Activated CD8-positive, alpha-beta T cell treated with anti-CD3 and anti-CD28 coated beads, Interleukin-2, amount 10 ng/mL, durations not matched to agents 7 days and 5 days (primary cell): Measurements from ENCODE around the gene HSD17B4. TPM values are rescaled to one million over a fixed set of nuclear protein-coding genes. Genes with fewer than 3 reads are reported as not detected.
"Not testable (repeated sequence)": the region's sequence is repeated elsewhere in the genome, so short reads cannot be mapped to it uniquely, and the experiment has no call there.

ENCODE experiments used
- ATAC-seq: fragments of 150-1000 bp; cut with Tn5 transposase; one replicate; pipeline ENCODE4 v1.10.0; 2021; ENCODE audit warnings: moderate library complexity
- CTCF ChIA-PET: fragments of 350-600 bp; sonication (Branson Sonifier 250); formaldehyde crosslinking; loops from one replicate; lab custom pipeline; 2021; ENCODE audit warnings: antibody characterized with exemption; lab: Charles Lee
- POLR2A ChIA-PET: fragments of 350-600 bp; sonication (Branson Sonifier 250); formaldehyde crosslinking; loops from one replicate; lab custom pipeline; 2021; ENCODE audit warnings: antibody characterized with exemption; lab: Charles Lee
- DNase-seq: peaks from one replicate; pipeline ENCODE4 v3.0.0-alpha.2; 2020
- H3K27ac Mint-ChIP-seq: one replicate; pipeline ENCODE4 v1.8.0; 2021; ENCODE audit warnings: mild to moderate bottlenecking, mixed read lengths
- H3K27me3 Mint-ChIP-seq: one replicate; pipeline ENCODE4 v1.8.0; 2021; ENCODE audit warnings: low read depth, mixed read lengths
- H3K36me3 Mint-ChIP-seq: one replicate; pipeline ENCODE4 v1.8.0; 2021; ENCODE audit warnings: low read depth, mixed read lengths
- H3K4me1 Mint-ChIP-seq: one replicate; pipeline ENCODE4 v1.8.0; 2021; ENCODE audit warnings: low read depth, mixed read lengths
- H3K4me3 Mint-ChIP-seq: one replicate; pipeline ENCODE4 v1.8.0; 2021; ENCODE audit warnings: mild to moderate bottlenecking, mixed read lengths
- H3K9me3 Mint-ChIP-seq: one replicate; pipeline ENCODE4 v1.8.0; 2022; ENCODE audit warnings: mixed read lengths; ENCODE audit not compliant: insufficient read depth
- total RNA-seq, 2 experiments: library from RNA; stranded (reverse); gene quantifications; one replicate each; pipeline ENCODE4 v1.2.3, GENCODE V29; 2021

HSD17B4 gene
- total RNA-seq, 2 experiments from 2014 or later, result 68.9 to 78.9 TPM

GRCh38 chr5:119414124-119414734 lies 38.1 kb upstream of the HSD17B4 start:
- H3K4me3 Mint-ChIP-seq, H3K9me3 Mint-ChIP-seq, ATAC-seq, H3K27me3 Mint-ChIP-seq, H3K27ac Mint-ChIP-seq, DNase-seq, POLR2A ChIA-PET, H3K36me3 Mint-ChIP-seq: not testable (repeated sequence)
- CTCF ChIA-PET, result interaction anchor here (3.2 to 6.6 kb wide), 5 partner anchors 9 to 425 kb away, joined by 13 to 129 read pairs (median 34); partner anchors contain the start of genes DMXL1 and DTWD2
- H3K4me1 Mint-ChIP-seq, result peaks cover 36% of the 10 kb centered on the region

GRCh38 chr5:119417891-119418605 lies 34.2 kb upstream of the HSD17B4 start:
- Mint-ChIP-seq H3K27me3 (no peaks in the 10 kb centered on the region), H3K4me1 (peaks cover 15% of the 10 kb centered on the region), H3K27ac (no peak overlapping the region), H3K4me3 (no peak overlapping the region), H3K36me3 (no peaks in the 10 kb centered on the region), H3K9me3 (no peaks in the 10 kb centered on the region)
- ATAC-seq, result no peak
- DNase-seq, result no peak
- POLR2A ChIA-PET, result no interaction called here
- CTCF ChIA-PET, result interaction anchor here (0.8 to 4.3 kb wide), 3 partner anchors 17 to 430 kb away, joined by 3 to 23 read pairs (median 6); partner anchors contain the start of gene DTWD2

- POLR2A ChIA-PET, result no interaction called here
- H3K36me3 Mint-ChIP-seq, result no peaks in the 10 kb centered on the region
- H3K4me1 Mint-ChIP-seq, result peaks cover 15% of the 10 kb centered on the region
- H3K27ac Mint-ChIP-seq, result no peak overlapping the region
- CTCF ChIA-PET, result interaction anchor here (0.8 to 4.3 kb wide), 4 partner anchors 16 to 430 kb away, joined by 3 to 23 read pairs (median 6); partner anchors contain the start of gene DTWD2
- DNase-seq, result no peak
- no peak for ATAC-seq
- no peak overlapping the region for H3K4me3 Mint-ChIP-seq
- H3K27me3 Mint-ChIP-seq, result no peaks in the 10 kb centered on the region
- no peaks in the 10 kb centered on the region for H3K9me3 Mint-ChIP-seq
Measured at GRCh38 chr5:119418606-119419100, 33.6 kb upstream of the HSD17B4 start.

GRCh38 chr5:119420169-119420568 lies 32.1 kb upstream of the HSD17B4 start:
- no peak overlapping the region for H3K27ac Mint-ChIP-seq
- H3K4me3 Mint-ChIP-seq, result no peak overlapping the region
- H3K4me1 Mint-ChIP-seq, result peaks cover 15% of the 10 kb centered on the region
- no peaks in the 10 kb centered on the region for H3K36me3 Mint-ChIP-seq
- ChIA-PET CTCF (interaction anchor here (1.2 kb wide), 1 partner anchor 8 kb away, joined by 3 read pairs; no protein-coding TSS in a partner anchor), POLR2A (no interaction called here)
- H3K9me3 Mint-ChIP-seq, result no peaks in the 10 kb centered on the region
- peaks cover 2% of the 10 kb centered on the region for H3K27me3 Mint-ChIP-seq
- no peak for DNase-seq
- ATAC-seq, result no peak

- POLR2A ChIA-PET, result no interaction called here
Measured at GRCh38 chr5:119426057-119426456, 26.2 kb upstream of the HSD17B4 start.

GRCh38 chr5:119427060-119427459 lies 25.2 kb upstream of the HSD17B4 start:
- no peak overlapping the region for H3K27ac Mint-ChIP-seq
- ChIA-PET POLR2A (no interaction called here), CTCF (no interaction called here)

More at GRCh38 chr5:119426057-119426456, 26.2 kb upstream of the HSD17B4 start:
- CTCF ChIA-PET, result interaction anchor here (0.6 to 0.7 kb wide), 2 partner anchors 9 to 14 kb away, joined by 3 read pairs; no protein-coding TSS in a partner anchor
- Mint-ChIP-seq H3K4me3 (no peak overlapping the region), H3K4me1 (no peaks in the 10 kb centered on the region), H3K27me3 (peaks cover 5% of the 10 kb centered on the region), H3K36me3 (no peaks in the 10 kb centered on the region), H3K9me3 (no peaks in the 10 kb centered on the region), H3K27ac (no peak overlapping the region)
- no peak for DNase-seq
- no peak for ATAC-seq

GRCh38 chr5:119427596-119427995 lies 24.7 kb upstream of the HSD17B4 start:
- not testable (repeated sequence) for H3K9me3 Mint-ChIP-seq, H3K27ac Mint-ChIP-seq

More at GRCh38 chr5:119427060-119427459, 25.2 kb upstream of the HSD17B4 start:
- ATAC-seq (no peak), DNase-seq (no peak)
- Mint-ChIP-seq H3K4me1 (no peaks in the 10 kb centered on the region), H3K36me3 (no peaks in the 10 kb centered on the region), H3K4me3 (no peak overlapping the region), H3K9me3 (no peaks in the 10 kb centered on the region), H3K27me3 (peaks cover 5% of the 10 kb centered on the region)

GRCh38 chr5:119428166-119428565 lies 24.1 kb upstream of the HSD17B4 start:
- POLR2A ChIA-PET, H3K36me3 Mint-ChIP-seq, H3K4me1 Mint-ChIP-seq, ATAC-seq, H3K27me3 Mint-ChIP-seq, H3K4me3 Mint-ChIP-seq, DNase-seq, H3K27ac Mint-ChIP-seq, H3K9me3 Mint-ChIP-seq: not testable (repeated sequence)
- CTCF ChIA-PET, result interaction anchor here (1.6 kb wide), 1 partner anchor 16 kb away, joined by 4 read pairs; no protein-coding TSS in a partner anchor

More at GRCh38 chr5:119427596-119427995, 24.7 kb upstream of the HSD17B4 start:
- ATAC-seq, POLR2A ChIA-PET, DNase-seq, H3K4me3 Mint-ChIP-seq, H3K36me3 Mint-ChIP-seq, H3K4me1 Mint-ChIP-seq, H3K27me3 Mint-ChIP-seq: not testable (repeated sequence)
- CTCF ChIA-PET, result interaction anchor here (1.6 kb wide), 1 partner anchor 16 kb away, joined by 4 read pairs; no protein-coding TSS in a partner anchor

GRCh38 chr5:119428574-119428973 lies 23.7 kb upstream of the HSD17B4 start:
- DNase-seq, H3K36me3 Mint-ChIP-seq, H3K9me3 Mint-ChIP-seq, H3K27me3 Mint-ChIP-seq, ATAC-seq, H3K27ac Mint-ChIP-seq, H3K4me3 Mint-ChIP-seq, H3K4me1 Mint-ChIP-seq, POLR2A ChIA-PET: not testable (repeated sequence)
- CTCF ChIA-PET, result interaction anchor here (1.6 kb wide), 1 partner anchor 17 kb away, joined by 4 read pairs; no protein-coding TSS in a partner anchor

GRCh38 chr5:119432674-119433237 lies 19.5 kb upstream of the HSD17B4 start:
- H3K27me3 Mint-ChIP-seq, DNase-seq, H3K27ac Mint-ChIP-seq, H3K9me3 Mint-ChIP-seq, H3K36me3 Mint-ChIP-seq, H3K4me3 Mint-ChIP-seq, ATAC-seq: not testable (repeated sequence)
- POLR2A ChIA-PET, result interaction anchor here (1.1 kb wide), 1 partner anchor 10 kb away, joined by 3 read pairs; no protein-coding TSS in a partner anchor
- CTCF ChIA-PET, result interaction anchor here (3.4 to 4.1 kb wide), 2 partner anchors 21 to 445 kb away, joined by 34 to 63 read pairs; partner anchors contain the start of gene DTWD2
- peaks cover 17% of the 10 kb centered on the region for H3K4me1 Mint-ChIP-seq

- H3K9me3 Mint-ChIP-seq, result no peaks in the 10 kb centered on the region
- no peaks in the 10 kb centered on the region for H3K36me3 Mint-ChIP-seq
- ATAC-seq (peak; percentile 80), DNase-seq (peak; percentile 80)
- CTCF ChIA-PET, result interaction anchor here (0.7 to 4.1 kb wide), 28 partner anchors 10 to 481 kb away, joined by 3 to 63 read pairs (median 4); partner anchors contain the start of genes DMXL1, DTWD2 and HSD17B4
- peaks cover 17% of the 10 kb centered on the region for H3K27me3 Mint-ChIP-seq
- H3K27ac Mint-ChIP-seq, result no peak overlapping the region
- peaks cover 26% of the 10 kb centered on the region for H3K4me1 Mint-ChIP-seq
- POLR2A ChIA-PET, result no interaction called here
- H3K4me3 Mint-ChIP-seq, result no peak overlapping the region
Measured at GRCh38 chr5:119435436-119436132, 16.7 kb upstream of the HSD17B4 start.
